K562 (cell line): Measurements from ENCODE around the gene RETSAT. TPM values are rescaled to one million over a fixed set of nuclear protein-coding genes. Genes with fewer than 3 reads are reported as not detected.

Source experiments
- ATAC-seq: fragments of 200-7000 bp; cut with Tn5 transposase; 3 replicates; pipeline ENCODE4 v1.9.1; 2020; ENCODE audit warnings: moderate library complexity
- BruUV-seq: library from RNA; stranded (reverse); fragments of 400-500 nt; replicated peaks from 2 replicates; lab custom pipeline; 2021; lab: Mats Ljungman, UMichigan
- CTCF ChIA-PET: fragments of 300-600 bp; formaldehyde crosslinking; extraction: SDS; loops from one replicate; lab custom pipeline; 2021; ENCODE audit warnings: low intra/inter-chr PET ratio; lab: Yijun Ruan, JAX
- POLR2A ChIA-PET: fragments of 300-600, 350-650 bp; sonication (Branson Sonifier 250); formaldehyde crosslinking; extraction: SDS; loops from one replicate; lab custom pipeline; 2021; ENCODE audit warnings: antibody characterized with exemption, inconsistent platforms; lab: Yijun Ruan, JAX
- DNase-seq, 4 experiments: peaks; one replicate each; pipeline versions ENCODE4 v3.0.0 to v3.0.0-alpha.2; 2011 to 2018; ENCODE audit warnings: low spot score in 3 of 4, mixed read lengths in 3 of 4; ENCODE audit errors: extremely low read depth in 1 of 4
- FAIRE-seq: peaks from 2 replicates; lab custom pipeline; 2011; peaks lifted over from hg19 to GRCh38; lab: Jason Lieb, UNC
- H2AFZ ChIP-seq: 2 replicates; pipeline ENCODE4 v1.6.0; 2011; ENCODE audit warnings: low read depth, low read length, control low read depth, inconsistent platforms
- H3K27ac ChIP-seq: fragments of 200-600 bp; 3 replicates; pipeline ENCODE4 v1.8.0; 2011; ENCODE audit warnings: low read depth, mild to moderate bottlenecking, control low read depth, inconsistent platforms, low read length, moderate library complexity, mixed read lengths; ENCODE audit errors: extremely low read depth
- H3K27me3 ChIP-seq, 2 experiments: fragments of 300-600 bp in 1 of 2; 2 replicates in 1 of 2; 3 replicates in 1 of 2; pipeline versions ENCODE4 v1.6.0 to v1.8.0; 2011; ENCODE audit warnings: inconsistent platforms in 2 of 2, low read length in 2 of 2, mild to moderate bottlenecking in 1 of 2, mixed read lengths in 1 of 2, moderate library complexity in 1 of 2; ENCODE audit not compliant: control insufficient read depth in 2 of 2, insufficient read depth in 2 of 2
- H3K36me3 ChIP-seq: fragments of 300-600 bp; 3 replicates; pipeline ENCODE4 v1.8.0; 2011; ENCODE audit warnings: mild to moderate bottlenecking, low read length, inconsistent platforms; ENCODE audit not compliant: control insufficient read depth, insufficient read depth
- H3K4me1 ChIP-seq, 2 experiments: fragments of 200-600 bp in 1 of 2; replicated peaks in 1 of 2; 2 replicates in 1 of 2; 3 replicates in 1 of 2; pipeline versions ENCODE4 v1.5.1 to v1.8.0; 2011; ENCODE audit warnings: inconsistent platforms in 2 of 2, low read length in 2 of 2, mild to moderate bottlenecking in 1 of 2, mixed read lengths in 1 of 2, moderate library complexity in 1 of 2; ENCODE audit not compliant: control insufficient read depth in 2 of 2, insufficient read depth in 2 of 2
- H3K4me2 ChIP-seq: 2 replicates; pipeline ENCODE4 v1.6.1; 2011; ENCODE audit warnings: low read length, control low read depth, inconsistent platforms, mixed read lengths; ENCODE audit not compliant: insufficient read depth
- H3K4me3 ChIP-seq: fragments of 200-600 bp; sonication (generic), shearing (Covaris generic); 2 replicates; pipeline ENCODE4 v1.5.1; 2016; ENCODE audit warnings: control low read depth, inconsistent platforms
- H3K79me2 ChIP-seq: fragments of 200-600 bp; 3 replicates; pipeline ENCODE4 v1.8.0; 2011; ENCODE audit warnings: low read length, inconsistent platforms; ENCODE audit not compliant: control insufficient read depth, insufficient read depth
- H3K9ac ChIP-seq, 2 experiments: 2 replicates each; pipeline versions ENCODE4 v1.6.0 to v1.6.1; 2011; ENCODE audit warnings: low read depth in 2 of 2, low read length in 2 of 2, control low read depth in 1 of 2, inconsistent platforms in 1 of 2, mild to moderate bottlenecking in 1 of 2, mixed read lengths in 1 of 2; ENCODE audit not compliant: insufficient read depth in 1 of 2
- H3K9me1 ChIP-seq: one replicate; pipeline ENCODE4 v1.6.0; 2011; ENCODE audit warnings: inconsistent platforms, mild to moderate bottlenecking, low read length, moderate library complexity; ENCODE audit not compliant: control insufficient read depth, insufficient read depth
- H3K9me3 ChIP-seq: replicated peaks from 2 replicates; pipeline ENCODE4 v1.5.1; 2011; ENCODE audit warnings: low read depth, low read length, inconsistent platforms; ENCODE audit not compliant: control insufficient read depth, insufficient read depth
- H4K20me1 ChIP-seq: replicated peaks from 2 replicates; pipeline ENCODE4 v1.6.1; 2011; ENCODE audit warnings: low read length, inconsistent platforms, mixed read lengths; ENCODE audit not compliant: control insufficient read depth, insufficient read depth
- ARID3A ChIP-seq: IDR thresholded peaks from 2 replicates; pipeline ENCODE4 v1.6.1; 2012; ENCODE audit warnings: low read depth, low read length, improper control_type of control experiment, borderline replicate concordance
- BRCA1 ChIP-seq, 2 experiments: fragments of 450-650 bp in 1 of 2; sonication (generic) in 1 of 2; formaldehyde crosslinking in 1 of 2; IDR thresholded peaks; 2 replicates each; pipeline versions ENCODE4 v1.5.0 to v1.6.1; 2017 to 2020; ENCODE audit warnings: mild to moderate bottlenecking in 1 of 2, missing genetic modification reagents in 1 of 2
- CBFA2T3 ChIP-seq: fragments of 450-650 bp; IDR thresholded peaks from 2 replicates; pipeline ENCODE4 v1.6.1; 2017
- CTBP1 ChIP-seq: fragments of 450-650 bp; IDR thresholded peaks from 2 replicates; pipeline ENCODE4 v1.6.1; 2016; ENCODE audit warnings: borderline replicate concordance
- DIDO1 ChIP-seq: fragments of 450-650 bp; IDR thresholded peaks from 2 replicates; pipeline ENCODE4 v1.6.1; 2016; ENCODE audit warnings: low read depth, missing biosample characterization, missing genetic modification characterization
- MAFG ChIP-seq: fragments of 450-650 bp; conservative IDR thresholded peaks from 2 replicates; pipeline ENCODE4 v1.6.1; 2016; ENCODE audit warnings: missing genetic modification characterization, missing compliant biosample characterization
- RAD51 ChIP-seq: fragments of 450-650 bp; IDR thresholded peaks from 2 replicates; pipeline ENCODE4 v1.7.1; 2016; ENCODE audit warnings: low read depth, mild to moderate bottlenecking, borderline replicate concordance
- RBM22 ChIP-seq: fragments of 200-400 bp; formaldehyde crosslinking; IDR thresholded peaks from 2 replicates; pipeline ENCODE4 v1.6.1; 2018; ENCODE audit warnings: low read length, low read depth; ENCODE audit not compliant: poor library complexity, severe bottlenecking
- SMARCA4 ChIP-seq: fragments of 450-650 bp; IDR thresholded peaks from 2 replicates; pipeline ENCODE4 v1.6.1; 2016
- TAF9B ChIP-seq: fragments of 450-650 bp; IDR thresholded peaks from 2 replicates; pipeline ENCODE4 v1.6.1; 2018; ENCODE audit warnings: mild to moderate bottlenecking; ENCODE audit not compliant: partially characterized antibody
- ZKSCAN8 ChIP-seq: fragments of 200-800 bp; sonication (Bioruptor generic); IDR thresholded peaks from 2 replicates; pipeline ENCODE4 v1.6.1; 2016; ENCODE audit warnings: missing genetic modification characterization, missing compliant biosample characterization
- ZNF121 ChIP-seq: sonication (generic); formaldehyde crosslinking; conservative IDR thresholded peaks from 2 replicates; pipeline ENCODE4 v1.8.0; 2022; ENCODE audit warnings: missing genetic modification reagents
- ZNF133 ChIP-seq: fragments of 250-450 bp; sonication (Bioruptor Pico); IDR thresholded peaks from 2 replicates; pipeline ENCODE4 v1.4.0; 2020; ENCODE audit warnings: mild to moderate bottlenecking
- ZNF282 ChIP-seq: sonication (generic); formaldehyde crosslinking; IDR thresholded peaks from 2 replicates; pipeline ENCODE4 v1.8.1; 2023; ENCODE audit warnings: missing genetic modification reagents
- ZNF740 ChIP-seq, 3 experiments: fragments of 200-800 bp in 1 of 3; sonication (Bioruptor generic) in 1 of 3; sonication (generic) in 1 of 3; formaldehyde crosslinking in 1 of 3; IDR thresholded peaks; 2 replicates each; pipeline versions ENCODE4 v1.6.1 to v1.8.0; 2016 to 2022; ENCODE audit warnings: mild to moderate bottlenecking in 2 of 3, missing compliant biosample characterization in 2 of 3, missing genetic modification characterization in 2 of 3, missing genetic modification reagents in 1 of 3
- ZNF780A ChIP-seq: fragments of 250-450 bp; sonication (Bioruptor Pico); IDR thresholded peaks from 2 replicates; pipeline ENCODE4 v1.5.0; 2021; ENCODE audit warnings: mild to moderate bottlenecking
- ZSCAN32 ChIP-seq: fragments of 450-650 bp; formaldehyde crosslinking; IDR thresholded peaks from 2 replicates; pipeline ENCODE4 v1.4.0; 2020; ENCODE audit warnings: mild to moderate bottlenecking, moderate library complexity
- in situ Hi-C: fragments of 300-500 bp; cut with MboI; formaldehyde crosslinking; loops from 4 replicates; pipeline ENCODE4 v1.15.0; 2018; ENCODE audit warnings: inconsistent platforms, mixed read lengths
- intact Hi-C: fragments of 100-400 bp; cut with micrococcal nuclease; formaldehyde crosslinking; loops from 2 replicates; pipeline ENCODE4 v1.14.2; 2022
- polyA plus RNA-seq, 8 experiments: library from polyadenylated mRNA; depleted of rRNA in 4 of 8; stranded (reverse) in 5 of 8; unstranded in 3 of 8; fragments of >200 nt; fragmentation: Nextera tagmentation in 2 of 8; fragmentation: Illumina TruSeq in 1 of 8; extraction: Ambion mirVana in 2 of 8; extraction: Trizol in 1 of 8; gene quantifications; 2 replicates each; pipeline versions ENCODE4 v1.2.1 to v1.2.3, GENCODE V29; 2011 to 2014; ENCODE audit warnings: inconsistent platforms in 1 of 8, missing spikeins in 1 of 8
- total RNA-seq, 7 experiments: library from RNA; depleted of rRNA in 6 of 7; stranded (reverse); fragments of >200 nt in 6 of 7; fragmentation: Illumina TruSeq in 2 of 7; extraction: Trizol in 2 of 7; gene quantifications; 2 replicates each; pipeline versions ENCODE4 v1.2.1 to v1.2.3, GENCODE V29; 2011 to 2021; ENCODE audit warnings: low replicate concordance in 1 of 7
- TF ChIP-seq, protein P1 (sequence below): sonication (generic); formaldehyde crosslinking; IDR thresholded peaks from 2 replicates; pipeline ENCODE4 v1.8.0; 2022; ENCODE audit warnings: missing genetic modification reagents, mild to moderate bottlenecking, borderline replicate concordance

RETSAT gene
- total and polyA plus RNA-seq, 9 of the 15 experiments (the other 6 are each of a cell fraction or from before 2014, with no cell fraction given): 1.9 to 21.6 (median 16.5) TPM

GRCh38 chr2:85368921-85369320, 14.6 kb upstream of the RETSAT start:
- H4K20me1 ChIP-seq: no peaks in the 10 kb centered on the region
- H3K79me2 ChIP-seq: no peaks in the 10 kb centered on the region
- H3K27ac ChIP-seq: no peak overlapping the region
- no peak overlapping the region for H2AFZ ChIP-seq
- H3K9me3 ChIP-seq: no peaks in the 10 kb centered on the region
- CTCF ChIA-PET: no interaction called here
- POLR2A ChIA-PET: interaction anchor here (1.1 to 2.6 kb wide), 2 partner anchors 15 to 20 kb away, joined by 4 to 7 read pairs; partner anchors contain the start of genes ELMOD3 and RETSAT
- H3K9me1 ChIP-seq: peaks cover 2% of the 10 kb centered on the region
- FAIRE-seq: no peak
- no peak for ATAC-seq
- DNase-seq: no peak
- intact Hi-C loops (no loop called here), in situ Hi-C loops (no loop called here)
- no peaks in the 10 kb centered on the region for H3K27me3 ChIP-seq
- no peaks in the 10 kb centered on the region for H3K4me1 ChIP-seq
- TF ChIP-seq BRCA1 (IDR thresholded peaks at IDR 0.05): no peak
- no peak for TF ChIP-seq BRCA1 (CRISPR knock-in tag; IDR thresholded peaks at IDR 0.05)
- TF ChIP-seq RAD51: no peak
- no peak for TF ChIP-seq ZNF282
- no peak for TF ChIP-seq ZNF740 (CRISPR knock-in tag; IDR thresholded peaks at IDR 0.05)
- no peak for TF ChIP-seq ZNF740 (tag; IDR thresholded peaks at IDR 0.05)
- no peak for TF ChIP-seq RBM22
- TF ChIP-seq ZNF780A: no peak
- TF ChIP-seq ZSCAN32: no peak
- no peak for TF ChIP-seq TAF9B
- TF ChIP-seq CBFA2T3: no peak
- TF ChIP-seq ZKSCAN8 (CRISPR knock-in tag): no peak
- no peak for TF ChIP-seq ARID3A
- TF ChIP-seq CTBP1: no peak
- no peak for TF ChIP-seq SMARCA4
- no peak for TF ChIP-seq DIDO1 (tag)
- TF ChIP-seq ZNF121 (CRISPR knock-in tag): no peak
- TF ChIP-seq, protein P1, sequence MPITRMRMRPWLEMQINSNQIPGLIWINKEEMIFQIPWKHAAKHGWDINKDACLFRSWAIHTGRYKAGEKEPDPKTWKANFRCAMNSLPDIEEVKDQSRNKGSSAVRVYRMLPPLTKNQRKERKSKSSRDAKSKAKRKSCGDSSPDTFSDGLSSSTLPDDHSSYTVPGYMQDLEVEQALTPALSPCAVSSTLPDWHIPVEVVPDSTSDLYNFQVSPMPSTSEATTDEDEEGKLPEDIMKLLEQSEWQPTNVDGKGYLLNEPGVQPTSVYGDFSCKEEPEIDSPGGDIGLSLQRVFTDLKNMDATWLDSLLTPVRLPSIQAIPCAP (CRISPR knock-in tag): no peak
- no peak for TF ChIP-seq MAFG
- no peak for TF ChIP-seq ZNF133 (CRISPR knock-in tag)
- H3K36me3 ChIP-seq: no peaks in the 10 kb centered on the region
- BruUV-seq: no TSS peak
- H3K4me3 ChIP-seq: no peak overlapping the region
- no peak overlapping the region for H3K4me2 ChIP-seq
- H3K9ac ChIP-seq: no peak overlapping the region
